WTC11 (cell line): ENCODE results near the gene IGFBPL1. TPM values are rescaled to one million over a fixed set of nuclear protein-coding genes. Genes with fewer than 3 reads are reported as not detected.

ENCODE experiments used
- ATAC-seq: fragments of 200-7000 bp; cut with Tn5 transposase; 2 replicates; pipeline ENCODE4 v1.10.0; 2021; ENCODE audit warnings: mild to moderate bottlenecking, moderate library complexity
- CTCF ChIA-PET: fragments of 300-600 bp; sonication (Branson Sonifier 250); formaldehyde crosslinking; loops from one replicate; lab custom pipeline; 2021; ENCODE audit warnings: antibody characterized with exemption; lab: Charles Lee
- POLR2A ChIA-PET: fragments of 350-600 bp; sonication (Branson Sonifier 250); formaldehyde crosslinking; loops from one replicate; lab custom pipeline; 2021; ENCODE audit warnings: antibody characterized with exemption; lab: Charles Lee
- DNase-seq: peaks from one replicate; pipeline ENCODE4 v3.0.0; 2021; ENCODE audit warnings: low spot score
- H3K27ac Mint-ChIP-seq: 2 replicates; pipeline ENCODE4 v1.8.0; 2021; ENCODE audit warnings: mixed read lengths
- H3K27me3 Mint-ChIP-seq: 2 replicates; pipeline ENCODE4 v1.8.0; 2021; ENCODE audit warnings: low read depth, mild to moderate bottlenecking, moderate library complexity, mixed read lengths
- H3K36me3 Mint-ChIP-seq: 2 replicates; pipeline ENCODE4 v1.8.0; 2021; ENCODE audit warnings: mixed read lengths
- H3K4me1 Mint-ChIP-seq: 2 replicates; pipeline ENCODE4 v1.8.0; 2022; ENCODE audit warnings: mixed read lengths
- H3K4me3 Mint-ChIP-seq: 2 replicates; pipeline ENCODE4 v1.8.0; 2021; ENCODE audit warnings: mild to moderate bottlenecking, moderate library complexity, mixed read lengths
- H3K9me3 Mint-ChIP-seq: 2 replicates; pipeline ENCODE4 v1.8.0; 2021; ENCODE audit warnings: mixed read lengths
- ATF3 ChIP-seq: sonication (generic); formaldehyde crosslinking; conservative IDR thresholded peaks from 2 replicates; pipeline ENCODE4 v1.8.1; 2022; ENCODE audit warnings: mild to moderate bottlenecking, missing genetic modification reagents
- CREB1 ChIP-seq: sonication (generic); formaldehyde crosslinking; IDR thresholded peaks from 2 replicates; pipeline ENCODE4 v1.8.0; 2023; ENCODE audit warnings: mild to moderate bottlenecking, missing genetic modification reagents
- FOXJ3 ChIP-seq: sonication (generic); formaldehyde crosslinking; IDR thresholded peaks from 2 replicates; pipeline ENCODE4 v1.9.0; 2021; ENCODE audit warnings: missing genetic modification reagents, mild to moderate bottlenecking, borderline replicate concordance
- FOXP1 ChIP-seq: sonication (generic); formaldehyde crosslinking; IDR thresholded peaks from 2 replicates; pipeline ENCODE4 v1.8.0; 2022; ENCODE audit warnings: missing genetic modification reagents, mild to moderate bottlenecking, moderate library complexity, borderline replicate concordance
- FOXP4 ChIP-seq: sonication (generic); formaldehyde crosslinking; IDR thresholded peaks from 2 replicates; pipeline ENCODE4 v1.8.0; 2022; ENCODE audit warnings: mild to moderate bottlenecking, missing genetic modification reagents
- JUN ChIP-seq: sonication (generic); formaldehyde crosslinking; IDR thresholded peaks from 2 replicates; pipeline ENCODE4 v1.8.0; 2023; ENCODE audit warnings: mild to moderate bottlenecking, missing genetic modification reagents
- NR2C2 ChIP-seq: sonication (generic); formaldehyde crosslinking; IDR thresholded peaks from 2 replicates; pipeline ENCODE4 v1.8.0; 2022; ENCODE audit warnings: mild to moderate bottlenecking, missing genetic modification reagents
- NR3C1 ChIP-seq: sonication (generic); formaldehyde crosslinking; conservative IDR thresholded peaks from 2 replicates; pipeline ENCODE4 v1.8.1; 2023; ENCODE audit warnings: low read depth, mild to moderate bottlenecking, missing genetic modification reagents
- PREB ChIP-seq: sonication (generic); formaldehyde crosslinking; IDR thresholded peaks from 2 replicates; pipeline ENCODE4 v1.8.1; 2022; ENCODE audit warnings: mild to moderate bottlenecking, missing genetic modification reagents, moderate library complexity, borderline replicate concordance
- ZNF121 ChIP-seq: sonication (generic); formaldehyde crosslinking; IDR thresholded peaks from 2 replicates; pipeline ENCODE4 v1.8.0; 2023; ENCODE audit warnings: missing genetic modification reagents
- ZNF232 ChIP-seq: sonication (generic); formaldehyde crosslinking; IDR thresholded peaks from 2 replicates; pipeline ENCODE4 v1.8.0; 2022; ENCODE audit warnings: mild to moderate bottlenecking, missing genetic modification reagents
- ZNF263 ChIP-seq: sonication (generic); formaldehyde crosslinking; IDR thresholded peaks from 2 replicates; pipeline ENCODE4 v1.8.1; 2022; ENCODE audit warnings: low read depth, mild to moderate bottlenecking, moderate library complexity, missing genetic modification reagents
- ZNF281 ChIP-seq: sonication (generic); formaldehyde crosslinking; IDR thresholded peaks from 2 replicates; pipeline ENCODE4 v1.8.0; 2023; ENCODE audit warnings: mild to moderate bottlenecking, missing genetic modification reagents
- ZNF396 ChIP-seq: fragments of 250-450 bp; sonication (Bioruptor Pico); IDR thresholded peaks from 2 replicates; pipeline ENCODE4 v1.8.0; 2021; ENCODE audit warnings: mild to moderate bottlenecking, moderate library complexity, borderline replicate concordance
- ZNF423 ChIP-seq: fragments of 250-450 bp; sonication (Bioruptor Pico); IDR thresholded peaks from 2 replicates; pipeline ENCODE4 v2.1.2; 2022; ENCODE audit warnings: mild to moderate bottlenecking, moderate library complexity
- total RNA-seq: library from RNA; stranded (reverse); gene quantifications from 3 replicates; pipeline ENCODE4 v1.2.3, GENCODE V29; 2021
- TF ChIP-seq, protein P1 (sequence below): sonication (generic); formaldehyde crosslinking; IDR thresholded peaks from 2 replicates; pipeline ENCODE4 v1.8.1; 2022; ENCODE audit warnings: low read depth, mild to moderate bottlenecking, moderate library complexity, missing genetic modification reagents, borderline replicate concordance

Gene IGFBPL1
- total RNA-seq, 1 experiment from 2014 or later = 36.7 TPM

DNA sequence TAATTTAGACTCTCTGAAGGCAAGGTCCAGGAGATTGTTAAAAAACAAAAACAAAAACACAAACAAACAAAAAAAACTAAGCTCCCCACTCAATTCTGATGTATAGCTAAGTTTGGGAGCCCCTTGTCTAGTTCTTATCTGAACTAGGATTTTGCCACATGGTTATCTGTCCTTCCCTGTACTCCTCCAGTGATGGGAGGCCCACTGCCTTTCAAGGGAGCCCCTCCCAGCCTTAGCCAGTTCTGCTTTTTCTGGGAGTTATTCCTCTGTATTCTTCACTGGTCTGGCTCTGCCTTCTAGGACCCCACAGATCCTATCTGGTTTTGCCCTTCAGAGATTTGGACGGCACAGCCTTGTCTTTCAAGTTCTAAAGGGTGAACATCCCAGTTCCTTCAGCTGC lies 33.8 kb downstream of the IGFBPL1 start:
- POLR2A ChIA-PET = no interaction called here

DNA sequence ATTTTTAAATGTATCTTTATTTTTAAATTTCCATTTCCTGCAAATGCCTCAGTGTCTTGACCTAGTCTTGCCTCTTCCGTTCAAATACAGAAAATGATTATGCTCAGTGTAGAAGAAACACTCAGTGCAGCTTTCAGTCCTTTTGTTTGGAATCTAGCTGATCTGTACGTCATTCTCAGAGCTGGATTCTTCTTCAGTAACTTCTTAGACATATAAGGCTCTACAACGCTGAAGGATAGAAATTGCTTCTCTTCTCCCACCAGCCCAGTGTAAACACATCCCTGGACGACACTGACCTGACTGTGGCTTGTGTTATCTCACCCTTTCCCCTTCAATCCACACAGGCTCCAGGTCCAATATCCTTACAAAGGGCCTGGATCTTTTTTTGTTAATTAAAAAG lies 34.9 kb downstream of the IGFBPL1 start:
- CTCF ChIA-PET = interaction anchor here (0.7 to 0.9 kb wide), 2 partner anchors 12 to 40 kb away, joined by 3 read pairs; no protein-coding TSS in a partner anchor
- Mint-ChIP-seq H3K4me1 (peaks cover 22% of the 10 kb centered on the region), H3K4me3 (no peak overlapping the region), H3K27ac (no peak overlapping the region), H3K9me3 (peaks cover 14% of the 10 kb centered on the region), H3K36me3 (peaks cover 9% of the 10 kb centered on the region; the same call in 1 of the 2 replicates), H3K27me3 (peaks cover 74% of the 10 kb centered on the region)
- POLR2A ChIA-PET = no interaction called here
- TF ChIP-seq ZNF263 (no peak), ZNF121 (no peak), FOXP1 (CRISPR knock-in tag) (no peak), NR3C1 (CRISPR knock-in tag) (no peak), ZNF281 (CRISPR knock-in tag) (no peak), FOXP4 (CRISPR knock-in tag) (no peak)
- TF ChIP-seq, protein P1, sequence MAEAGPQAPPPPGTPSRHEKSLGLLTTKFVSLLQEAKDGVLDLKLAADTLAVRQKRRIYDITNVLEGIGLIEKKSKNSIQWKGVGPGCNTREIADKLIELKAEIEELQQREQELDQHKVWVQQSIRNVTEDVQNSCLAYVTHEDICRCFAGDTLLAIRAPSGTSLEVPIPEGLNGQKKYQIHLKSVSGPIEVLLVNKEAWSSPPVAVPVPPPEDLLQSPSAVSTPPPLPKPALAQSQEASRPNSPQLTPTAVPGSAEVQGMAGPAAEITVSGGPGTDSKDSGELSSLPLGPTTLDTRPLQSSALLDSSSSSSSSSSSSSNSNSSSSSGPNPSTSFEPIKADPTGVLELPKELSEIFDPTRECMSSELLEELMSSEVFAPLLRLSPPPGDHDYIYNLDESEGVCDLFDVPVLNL (CRISPR knock-in tag) = no peak
- ATAC-seq (no peak), DNase-seq (no peak)

More for the DNA sequence above, 33.8 kb downstream of the IGFBPL1 start:
- Mint-ChIP-seq H3K27ac (no peak overlapping the region), H3K9me3 (peaks cover 3% of the 10 kb centered on the region), H3K4me1 (peaks cover 25% of the 10 kb centered on the region)
- CTCF ChIA-PET = interaction anchor here (1.3 kb wide), 1 partner anchor 11 kb away, joined by 3 read pairs; no protein-coding TSS in a partner anchor
- TF ChIP-seq FOXP1 (CRISPR knock-in tag) = no peak
- TF ChIP-seq, all 79 proteins: peak for 0
- Mint-ChIP-seq H3K4me3 (no peak overlapping the region), H3K36me3 (no peaks in the 10 kb centered on the region; the same call in 1 of the 2 replicates), H3K27me3 (peaks cover 63% of the 10 kb centered on the region)
- ATAC-seq (no peak), DNase-seq (no peak)

GRCh38 chr9:38388283-38389223 lies 35.7 kb downstream of the IGFBPL1 start:
- TF ChIP-seq PREB (no peak), ATF3 (no peak), ZNF396 (CRISPR knock-in tag) (no peak), ZNF121 (no peak), CREB1 (CRISPR knock-in tag) (no peak), JUN (CRISPR knock-in tag) (no peak), ZNF232 (CRISPR knock-in tag) (no peak), ZNF423 (CRISPR knock-in tag) (no peak), FOXJ3 (no peak), NR2C2 (CRISPR knock-in tag) (no peak)
- TF ChIP-seq, all 79 proteins: peak for 0
- CTCF ChIA-PET = interaction anchor here (0.6 kb wide), 1 partner anchor 22 kb away, joined by 3 read pairs; no protein-coding TSS in a partner anchor

More at GRCh38 chr9:38388283-38389223, 35.7 kb downstream of the IGFBPL1 start:
- Mint-ChIP-seq H3K27me3 (peaks cover 82% of the 10 kb centered on the region), H3K4me1 (peaks cover 17% of the 10 kb centered on the region), H3K27ac (no peak overlapping the region), H3K9me3 (peaks cover 20% of the 10 kb centered on the region), H3K36me3 (peaks cover 9% of the 10 kb centered on the region; the same call in 1 of the 2 replicates), H3K4me3 (no peak overlapping the region)
- ATAC-seq (no peak), DNase-seq (no peak)
- POLR2A ChIA-PET = no interaction called here
